ENCODE measurements around the gene TMEM9.

Gene TMEM9

GRCh38 chr1:201144701-201145100 lies 9.6 kb downstream of the TMEM9 start:
- no peak for DNase-seq

- DNase-seq: no peak
Observed at GRCh38 chr1:201143726-201144635, 10.3 kb downstream of the TMEM9 start.

- DNase-seq: no peak
Observed at GRCh38 chr1:201142849-201143725, 11.2 kb downstream of the TMEM9 start.

GRCh38 chr1:201142011-201142848 lies 12.0 kb downstream of the TMEM9 start:
- DNase-seq: no peak

- DNase-seq: no peak
Observed at GRCh38 chr1:201141418-201141817, 12.9 kb downstream of the TMEM9 start.

GRCh38 chr1:201140941-201141260 lies 13.4 kb downstream of the TMEM9 start:
- DNase-seq: no peak

- no peak for DNase-seq
Observed at GRCh38 chr1:201140235-201140940, 13.9 kb downstream of the TMEM9 start.

- DNase-seq: no peak
Observed at GRCh38 chr1:201139756-201140155, 14.5 kb downstream of the TMEM9 start.

GRCh38 chr1:201139306-201139705 lies 15.0 kb downstream of the TMEM9 start:
- no peak for DNase-seq

- no peak for DNase-seq
Observed at GRCh38 chr1:201138311-201138840, 15.9 kb downstream of the TMEM9 start.

- DNase-seq: no peak
Observed at GRCh38 chr1:201137579-201138310, 16.5 kb downstream of the TMEM9 start.

- no peak for DNase-seq
Observed at GRCh38 chr1:201137024-201137392, 17.3 kb downstream of the TMEM9 start.

- DNase-seq: no peak
Observed at GRCh38 chr1:201136355-201137023, 17.8 kb downstream of the TMEM9 start.

- no peak for DNase-seq
Observed at GRCh38 chr1:201134405-201134804, 19.9 kb downstream of the TMEM9 start.

- no peak for DNase-seq
Observed at GRCh38 chr1:201131398-201131797, 22.9 kb downstream of the TMEM9 start.

- DNase-seq: no peak
Observed at GRCh38 chr1:201128962-201129361, 25.3 kb downstream of the TMEM9 start.

GRCh38 chr1:201128476-201128875 lies 25.8 kb downstream of the TMEM9 start:
- no peak for DNase-seq

- DNase-seq: no peak
Observed at GRCh38 chr1:201127755-201128455, 26.4 kb downstream of the TMEM9 start.

- no peak for DNase-seq
Observed at GRCh38 chr1:201126832-201127754, 27.2 kb downstream of the TMEM9 start, which contains the start of gene ASCL5. ASCL5 (minus strand) TSS chr1:201127184; CDS start chr1:201115372, 11,812 bp downstream.
